Panc1 (cell line): ENCODE data around the gene TAF9B. TPM values are rescaled to one million over a fixed set of nuclear protein-coding genes. Genes with fewer than 3 reads are reported as not detected.

Experiments
- ATAC-seq: fragments of 200-7000 bp; cut with Tn5 transposase; 2 replicates; pipeline ENCODE4 v1.9.1; 2020; ENCODE audit warnings: mild to moderate bottlenecking, moderate library complexity
- BruUV-seq: library from RNA; stranded (reverse); fragments of 400-500 nt; replicated peaks from 2 replicates; lab custom pipeline; 2021; lab: Mats Ljungman, UMichigan
- CTCF ChIA-PET: fragments of 300-600 bp; sonication (Branson Sonifier 250); formaldehyde crosslinking; loops from one replicate; lab custom pipeline; 2022; ENCODE audit warnings: antibody characterized with exemption; lab: Charles Lee
- POLR2A ChIA-PET: fragments of 300-600 bp; sonication (Branson Sonifier 250); formaldehyde crosslinking; loops from one replicate; lab custom pipeline; 2022; ENCODE audit warnings: antibody characterized with exemption; lab: Charles Lee
- DNase-seq: peaks from one replicate; pipeline ENCODE4 v3.0.0-alpha.2; 2010; ENCODE audit warnings: low read depth, low spot score
- H3K27ac ChIP-seq: 2 replicates; pipeline ENCODE4 v1.5.1; 2011; ENCODE audit warnings: mild to moderate bottlenecking, low read length, inconsistent platforms
- H3K27me3 ChIP-seq: fragments of 200-500 bp; sonication (Bioruptor generic); 2 replicates; pipeline ENCODE4 v1.6.0; 2014; ENCODE audit warnings: low read length, inconsistent platforms; ENCODE audit not compliant: control insufficient read depth, insufficient read depth
- H3K36me3 ChIP-seq: fragments of 200-500 bp; sonication (Bioruptor generic); 2 replicates; pipeline ENCODE4 v1.5.1; 2014; ENCODE audit warnings: inconsistent platforms, mild to moderate bottlenecking, low read length, moderate library complexity; ENCODE audit not compliant: control insufficient read depth, insufficient read depth
- H3K4me1 ChIP-seq: 2 replicates; pipeline ENCODE4 v1.5.1; 2011; ENCODE audit warnings: inconsistent platforms, mild to moderate bottlenecking, low read length, moderate library complexity; ENCODE audit not compliant: control insufficient read depth, insufficient read depth
- H3K4me3 ChIP-seq, 2 experiments: 2 replicates each; pipeline ENCODE4 v1.5.1; 2011 to 2012; ENCODE audit warnings: low read depth in 2 of 2, low read length in 2 of 2, mild to moderate bottlenecking in 2 of 2, inconsistent platforms in 1 of 2, moderate library complexity in 1 of 2
- H3K9me3 ChIP-seq: fragments of 200-500 bp; sonication (Bioruptor generic); 2 replicates; pipeline ENCODE4 v1.5.1; 2014; ENCODE audit warnings: low read depth, mild to moderate bottlenecking, inconsistent platforms, low read length, moderate library complexity; ENCODE audit not compliant: control insufficient read depth, insufficient read depth
- CTCF ChIP-seq: fragments of 450-650 bp; IDR thresholded peaks from 2 replicates; pipeline ENCODE4 v1.5.1; 2017; ENCODE audit warnings: mild to moderate bottlenecking
- POLR2AphosphoS5 ChIP-seq: IDR thresholded peaks from 2 replicates; pipeline ENCODE4 v1.6.1; 2012; ENCODE audit warnings: mild to moderate bottlenecking, low read depth, low read length, moderate library complexity
- REST ChIP-seq, 2 experiments: IDR thresholded peaks; 2 replicates each; pipeline ENCODE4 v1.6.1; 2011 to 2012; ENCODE audit warnings: low read depth in 2 of 2, control low read depth in 1 of 2, low read length in 1 of 2, mild to moderate bottlenecking in 1 of 2, moderate library complexity in 1 of 2; ENCODE audit not compliant: insufficient read depth in 1 of 2
- SIN3A ChIP-seq: IDR thresholded peaks from 2 replicates; pipeline ENCODE4 v1.6.1; 2012; ENCODE audit warnings: low read depth, mild to moderate bottlenecking, low read length, moderate library complexity, borderline replicate concordance; ENCODE audit not compliant: insufficient read depth
- TCF7L2 ChIP-seq: IDR thresholded peaks from 2 replicates; pipeline ENCODE4 v1.6.1; 2011; ENCODE audit warnings: mild to moderate bottlenecking, low read depth, low read length, inconsistent platforms
- in situ Hi-C: cut with HindIII; loops from 2 replicates; pipeline ENCODE4 v1.10.0; 2016; ENCODE audit warnings: low sequenced_read_pairs, low pct_unique_long_range_greater_than_20kb
- intact Hi-C: fragments of 100-400 bp; cut with micrococcal nuclease; formaldehyde crosslinking; loops from one replicate; pipeline ENCODE4 v1.10.0; 2022; ENCODE audit not compliant: unreplicated experiment
- total RNA-seq: library from RNA; stranded (reverse); gene quantifications from one replicate; pipeline ENCODE4 v1.2.1, GENCODE V29; 2021; ENCODE audit not compliant: unreplicated experiment

Gene TAF9B
- total RNA-seq, 1 experiment from 2014 or later: 33.6 TPM

GRCh38 chrX:78140206-78140605 lies 756 bp upstream of the TAF9B start:
- BruUV-seq: no TSS peak
- TF ChIP-seq CTCF (no peak), SIN3A (no peak), REST (IDR thresholded peaks at IDR 0.05; ENCODE audit: insufficient read depth in 1 of 2, low read depth in 2 of 2, low read length in 1 of 2) (no peak), TCF7L2 (no peak), POLR2AphosphoS5 (no peak)
- Histone ChIP-seq H3K4me1 (no peaks in the 10 kb centered on the region), H3K4me3 (peak overlapping the region; percentile 76 to 85), H3K27ac (peak overlapping the region; percentile 79; the same call in 1 of the 2 replicates), H3K27me3 (no peaks in the 10 kb centered on the region), H3K9me3 (no peaks in the 10 kb centered on the region), H3K36me3 (no peaks in the 10 kb centered on the region; the same call in 1 of the 2 replicates)
- POLR2A ChIA-PET: no interaction called here
- ATAC-seq (no peak), DNase-seq (no peak)
- CTCF ChIA-PET: no interaction called here
- intact Hi-C loops: no loop called here
- in situ Hi-C loops: no loop called here

- DNase-seq (no peak), ATAC-seq (no peak)
- Histone ChIP-seq H3K27me3 (no peaks in the 10 kb centered on the region), H3K36me3 (peaks cover 7% of the 10 kb centered on the region; the same call in 1 of the 2 replicates), H3K4me1 (no peaks in the 10 kb centered on the region), H3K4me3 (no peak overlapping the region), H3K27ac (no peak overlapping the region), H3K9me3 (no peaks in the 10 kb centered on the region)
- ChIA-PET CTCF (no interaction called here), POLR2A (interaction anchor here (0.7 kb wide), 1 partner anchor 385 kb away, joined by 17 read pairs; no protein-coding TSS in a partner anchor)
- no peak for TF ChIP-seq REST (IDR thresholded peaks at IDR 0.05; ENCODE audit: insufficient read depth in 1 of 2, low read depth in 2 of 2, low read length in 1 of 2)
- no peak for TF ChIP-seq POLR2AphosphoS5
- no peak for TF ChIP-seq SIN3A
- TF ChIP-seq CTCF: no peak
- TF ChIP-seq TCF7L2: no peak
- intact Hi-C loops (no loop called here), in situ Hi-C loops (no loop called here)
- BruUV-seq: no TSS peak
These were observed 6.1 kb downstream of the TAF9B start for GRCh38 chrX:78133238-78133960.
